Amniotic epithelial cell (primary cell): Measurements from ENCODE around the gene SPACA6.

ENCODE experiments used
- DNase-seq: peaks from one replicate; pipeline ENCODE4 v3.0.0-alpha.2; 2010; ENCODE audit warnings: low read depth

SPACA6 gene

GRCh38 chr19:51706296-51706695, 13.2 kb downstream of the SPACA6 start:
- peak; percentile 51 for DNase-seq

DNA sequence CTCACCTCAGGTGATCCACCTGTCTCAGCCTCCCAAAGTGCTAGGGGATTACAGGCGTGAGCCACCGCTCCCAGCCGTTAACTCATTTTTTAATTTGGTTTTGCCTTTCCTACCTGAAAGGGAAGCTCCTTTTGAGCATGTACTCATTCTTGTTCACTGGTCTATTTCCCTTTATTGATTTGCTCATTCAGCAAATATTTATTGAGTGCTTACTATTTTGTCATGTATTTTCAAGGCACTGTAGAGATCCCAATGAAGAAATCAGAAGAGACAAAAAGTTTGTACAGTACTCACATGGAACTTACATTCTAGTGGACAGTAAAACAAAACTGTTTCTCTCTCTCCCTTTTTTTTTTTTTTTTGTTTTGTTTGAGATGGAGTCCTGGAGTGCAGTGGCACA, 13.8 kb downstream of the SPACA6 start:
- no peak for DNase-seq

DNA sequence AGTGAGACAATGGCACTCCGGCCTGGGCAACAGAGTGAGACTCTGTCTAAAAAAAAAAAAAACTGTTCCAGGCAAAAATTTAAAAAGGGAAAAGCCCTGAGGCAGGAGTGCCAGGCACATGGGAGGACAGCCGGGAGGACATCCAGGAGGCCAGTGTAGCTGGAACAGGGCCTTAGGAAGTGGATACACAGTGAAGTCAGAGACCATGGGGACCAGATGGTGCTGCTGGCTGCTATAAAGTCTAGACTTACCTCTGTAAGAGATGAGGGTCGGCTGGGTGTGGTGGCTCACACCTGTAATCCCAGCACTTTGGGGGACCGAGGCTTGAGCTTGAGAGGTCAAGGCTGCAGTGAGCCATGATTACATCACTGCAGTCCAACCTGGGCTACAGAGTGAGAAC, 15.7 kb downstream of the SPACA6 start:
- DNase-seq, result peak; percentile 36

DNA sequence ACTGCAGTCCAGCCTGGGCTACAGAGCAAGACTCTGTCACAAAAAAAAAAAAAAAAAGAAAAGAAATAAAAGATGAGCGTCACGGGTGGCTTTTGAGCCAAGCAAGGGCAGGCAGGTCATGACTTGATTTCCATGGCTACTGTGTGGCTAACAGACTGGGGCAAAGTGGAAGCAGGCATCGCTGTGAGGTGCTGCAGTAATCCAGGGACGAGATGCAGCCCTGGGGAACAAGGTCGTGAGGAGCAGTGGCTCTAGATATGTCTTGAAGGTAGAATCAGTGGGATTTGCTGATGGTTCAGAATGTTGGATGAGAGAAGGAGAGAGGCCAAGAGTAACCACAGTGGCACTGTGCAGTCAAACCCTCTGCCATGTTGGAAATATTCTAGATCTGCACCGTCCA, 16.4 kb downstream of the SPACA6 start:
- no peak for DNase-seq

DNA sequence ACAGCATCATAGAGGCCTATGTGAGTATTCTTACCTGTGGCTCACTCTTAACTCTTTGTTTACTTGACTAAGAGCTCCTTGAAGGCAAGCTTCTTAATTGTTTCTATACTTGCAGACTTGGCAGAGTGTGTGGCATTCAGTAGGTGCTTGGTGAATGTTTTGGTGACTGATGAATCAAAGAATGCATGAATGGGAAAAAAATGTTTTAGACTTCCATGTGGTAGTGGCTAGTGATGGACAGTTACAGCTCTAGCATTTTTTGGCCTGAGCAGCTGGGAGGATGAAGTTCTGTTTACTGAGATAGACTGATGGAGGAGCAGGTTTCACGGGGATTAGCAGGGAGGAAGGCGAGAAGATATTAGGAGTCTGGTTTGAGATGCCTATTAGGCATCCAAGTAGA, 17.0 kb downstream of the SPACA6 start:
- peak; percentile 74 for DNase-seq

DNA sequence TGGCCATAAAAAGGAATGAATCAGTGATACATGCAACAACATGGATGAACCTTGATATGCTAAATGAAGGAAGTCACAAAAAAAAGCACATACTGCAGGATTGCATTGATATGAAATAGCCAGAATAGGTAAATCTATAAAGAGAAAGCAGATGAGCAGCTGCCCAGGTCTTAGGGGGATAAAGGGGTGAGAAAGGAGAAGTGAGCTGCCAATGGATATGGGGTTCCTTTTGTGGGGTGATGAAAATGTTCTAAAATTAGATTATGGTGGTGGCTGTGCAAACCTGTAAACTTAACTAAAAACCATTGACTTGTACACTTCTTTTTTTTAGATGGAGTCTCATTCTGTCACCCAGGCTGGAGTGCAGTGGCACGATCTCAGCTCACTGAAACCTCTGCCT, 18.6 kb downstream of the SPACA6 start:
- no peak for DNase-seq

GRCh38 chr19:51712461-51713081, 19.4 kb downstream of the SPACA6 start:
- peak; percentile 72 for DNase-seq

- no peak for DNase-seq
Measured at GRCh38 chr19:51713319-51714285, 20.5 kb downstream of the SPACA6 start.

DNA sequence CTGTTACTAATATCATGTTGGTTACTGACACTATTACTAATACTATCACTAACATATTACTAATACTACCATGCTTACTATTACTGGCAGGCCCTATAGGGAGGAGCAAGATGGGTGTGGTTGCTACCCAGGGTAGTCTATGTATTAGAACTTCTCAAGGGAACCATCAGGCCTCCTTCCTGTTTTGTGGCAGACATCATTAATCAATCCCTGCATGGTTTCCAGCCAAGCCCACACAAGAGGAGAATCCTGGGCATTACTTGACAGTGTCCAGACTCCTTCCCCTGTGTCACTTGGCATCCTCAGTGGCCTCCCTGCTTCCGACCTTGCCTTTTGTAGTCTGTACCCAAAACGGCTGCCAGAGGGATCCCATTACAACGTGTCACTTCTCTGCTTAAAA, 21.7 kb downstream of the SPACA6 start:
- peak; percentile 79 for DNase-seq

DNA sequence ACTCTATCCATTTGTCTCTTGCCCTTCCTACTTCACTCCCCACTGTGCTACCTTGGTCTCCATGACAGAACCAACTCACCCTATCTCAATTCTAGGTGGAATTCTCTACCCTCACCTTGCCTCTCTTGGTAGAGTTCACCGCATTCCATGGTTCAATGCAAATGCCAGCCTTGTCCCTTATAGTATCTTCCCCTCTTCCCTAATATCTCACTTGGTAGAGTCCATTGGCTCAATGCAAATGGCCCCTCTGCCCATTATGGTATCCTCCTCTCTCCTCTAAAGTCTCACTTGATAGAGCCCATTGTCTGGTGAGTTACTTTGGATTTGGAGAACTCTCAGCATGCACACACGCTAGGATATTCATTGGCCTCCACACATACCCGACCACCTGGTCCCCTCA, 22.7 kb downstream of the SPACA6 start:
- DNase-seq, result no peak

DNA sequence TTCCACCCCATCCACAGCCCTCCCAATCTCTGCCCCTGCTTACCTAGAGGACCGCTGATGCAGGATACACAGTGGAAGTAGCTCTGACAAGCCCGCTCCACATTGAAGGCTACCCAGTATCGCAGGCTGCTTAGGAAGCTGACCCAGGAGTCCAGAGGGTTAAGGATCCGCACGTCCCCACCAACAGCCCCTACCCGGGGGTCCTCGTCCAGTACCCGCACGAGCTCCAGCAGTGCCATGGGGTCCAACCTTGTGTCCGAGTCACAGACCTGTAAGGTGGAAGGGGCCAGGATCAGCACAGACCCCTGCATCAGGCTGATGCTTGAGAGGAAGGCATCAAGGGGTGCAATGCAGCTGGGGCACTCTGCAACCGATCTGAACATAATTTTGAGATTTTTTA, 23.8 kb downstream of the SPACA6 start:
- DNase-seq, result no peak

GRCh38 chr19:51719251-51719988, 26.3 kb downstream of the SPACA6 start:
- no peak for DNase-seq

- DNase-seq, result no peak
Measured at GRCh38 chr19:51721905-51722304, 28.8 kb downstream of the SPACA6 start.

GRCh38 chr19:51722492-51722891, 29.4 kb downstream of the SPACA6 start:
- DNase-seq, result no peak

DNA sequence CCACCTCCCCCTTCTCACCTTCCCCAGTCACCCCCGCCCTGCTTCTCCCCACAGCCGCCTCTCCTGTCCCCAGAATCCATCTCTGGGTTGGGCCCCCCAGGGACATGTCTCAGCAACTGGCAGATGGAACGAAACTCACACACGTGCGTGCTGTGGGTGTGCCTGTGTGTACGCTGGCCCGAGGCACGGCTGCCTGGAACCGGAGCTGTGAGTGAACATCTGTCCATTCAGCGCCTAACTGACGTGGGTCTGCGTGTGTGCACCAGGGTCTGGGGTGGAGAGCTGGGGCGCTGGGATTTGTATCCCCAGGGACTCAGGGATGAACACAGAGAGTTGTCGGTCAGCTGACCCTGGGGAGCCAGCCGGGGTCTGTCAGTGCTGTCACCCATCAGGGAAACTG, 31.4 kb downstream of the SPACA6 start:
- DNase-seq, result no peak

DNA sequence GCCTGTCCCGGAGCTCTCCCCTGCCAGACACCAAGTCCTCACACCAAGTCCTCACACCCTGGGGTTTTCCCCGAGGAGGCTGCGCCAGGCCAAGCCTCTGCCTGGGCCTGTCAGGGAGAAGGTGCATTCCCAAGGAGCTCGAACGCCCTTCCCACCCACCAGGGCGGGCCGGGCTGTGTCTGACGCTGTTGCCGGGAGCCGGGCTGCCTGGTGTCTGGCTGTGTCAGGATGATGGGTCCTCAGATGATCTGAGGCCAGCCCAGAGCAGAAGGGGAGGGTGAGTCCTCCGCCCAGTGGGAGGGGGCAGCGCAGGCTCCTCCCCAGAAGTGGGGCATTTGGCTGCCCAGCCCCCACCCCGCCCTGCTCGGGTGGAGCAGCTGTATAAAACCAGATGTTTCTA, 32.9 kb downstream of the SPACA6 start:
- peak; percentile 99 for DNase-seq

- peak; percentile 69 for DNase-seq
Measured at GRCh38 chr19:51727349-51727880, 34.3 kb downstream of the SPACA6 start.

DNA sequence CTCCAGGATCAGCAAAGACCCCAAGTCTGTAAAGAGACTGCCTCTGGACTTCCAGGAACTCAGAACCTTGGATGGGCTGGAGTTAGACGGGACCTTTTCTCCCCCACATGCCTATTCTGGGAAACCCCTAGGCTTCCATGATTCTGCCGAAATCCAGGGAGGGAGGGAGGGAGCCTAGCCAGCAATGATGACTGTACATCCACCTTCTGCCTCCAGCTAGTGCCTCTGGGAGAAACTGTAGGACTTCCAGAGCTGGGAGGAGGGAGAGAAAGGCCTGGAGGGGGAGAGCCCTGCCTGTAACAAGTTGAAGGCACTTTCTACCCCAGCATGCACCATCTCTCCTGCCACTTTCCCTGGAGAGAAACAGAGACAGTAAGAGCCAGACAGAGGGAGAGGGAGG, 36.7 kb downstream of the SPACA6 start:
- DNase-seq, result peak; percentile 79

GRCh38 chr19:51733742-51734522, 40.8 kb downstream of the SPACA6 start:
- DNase-seq, result peak; percentile 78

DNA sequence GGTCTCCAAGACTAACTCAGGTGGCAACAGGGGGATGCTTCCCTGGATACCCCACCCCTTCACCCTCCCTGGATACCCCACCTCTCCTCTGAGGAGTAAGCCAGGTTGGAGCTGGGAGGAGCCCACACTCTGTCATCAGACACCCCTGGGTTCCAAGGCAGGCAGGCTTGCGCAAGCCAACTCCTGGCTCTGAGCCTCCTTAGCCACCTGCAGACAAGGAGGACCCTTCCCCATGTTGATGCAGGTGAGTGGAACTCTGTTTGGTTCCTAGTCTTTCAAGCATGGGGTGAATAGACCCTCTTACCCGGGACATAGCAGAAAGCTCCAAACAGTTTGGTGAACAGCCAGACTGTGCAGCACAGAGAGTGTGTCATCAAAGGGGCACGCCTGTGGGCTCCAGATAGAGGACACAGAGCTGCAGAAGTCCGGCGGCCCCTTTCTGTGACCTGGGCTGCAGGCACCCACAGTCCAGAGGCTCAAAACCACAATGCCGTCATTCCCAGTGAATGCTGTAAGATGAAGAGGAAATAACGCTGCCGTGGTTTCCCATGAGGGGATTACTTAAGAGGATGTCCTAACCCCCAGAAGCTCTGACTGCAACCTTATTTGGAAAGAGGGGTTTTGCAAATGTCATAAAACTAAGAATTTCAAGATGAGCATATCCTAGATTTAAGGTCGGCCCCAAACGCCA, 42.8 kb downstream of the SPACA6 start:
- DNase-seq, result peak; percentile 99

DNA sequence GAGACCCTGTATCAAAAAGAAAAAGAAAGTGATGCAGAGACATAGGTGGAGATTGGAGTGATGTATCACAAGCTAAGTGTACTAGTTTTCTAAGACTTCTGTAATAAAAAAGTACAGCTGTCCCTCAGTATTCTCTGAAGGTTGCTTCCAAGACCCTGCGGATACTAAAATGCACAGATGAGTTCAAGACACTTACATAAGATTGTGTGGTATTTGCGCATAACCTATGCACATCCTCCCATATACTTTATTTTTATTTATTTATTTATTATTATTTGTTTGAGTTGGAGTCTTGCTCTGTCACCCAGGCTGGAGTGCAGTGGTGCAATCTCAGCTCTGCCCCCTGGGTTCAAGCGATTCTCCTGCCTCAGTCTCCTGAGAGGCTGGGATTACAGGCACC, 44.3 kb downstream of the SPACA6 start:
- DNase-seq, result no peak
